GM18858 (cell line): ENCODE results near the gene SOX13.

ENCODE experiments used
- ATAC-seq: cut with Tn5 transposase; IDR thresholded peaks from one replicate; pipeline ENCODE4 v1.9.1; 2021; ENCODE audit not compliant: unreplicated experiment

The SOX13 gene

DNA sequence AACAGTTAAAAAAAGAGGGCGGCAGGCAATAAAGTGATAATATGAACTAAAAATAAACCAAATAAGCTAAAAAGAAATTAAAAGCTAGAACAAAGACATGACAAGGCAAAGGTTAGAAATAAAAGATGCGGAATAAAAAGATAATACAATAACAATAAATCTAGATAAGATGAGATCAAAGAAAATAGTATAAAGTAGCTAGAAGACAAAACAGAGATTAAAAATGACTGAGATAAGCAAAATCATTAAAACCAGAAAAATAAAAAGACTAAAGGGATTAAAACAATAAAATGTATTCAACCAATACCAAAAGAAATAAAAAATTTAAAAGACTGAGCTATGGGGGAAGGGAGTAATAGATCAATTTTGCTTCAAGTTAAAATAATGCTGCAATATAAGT lies 10.8 kb upstream of the SOX13 start:
- no peak for ATAC-seq

DNA sequence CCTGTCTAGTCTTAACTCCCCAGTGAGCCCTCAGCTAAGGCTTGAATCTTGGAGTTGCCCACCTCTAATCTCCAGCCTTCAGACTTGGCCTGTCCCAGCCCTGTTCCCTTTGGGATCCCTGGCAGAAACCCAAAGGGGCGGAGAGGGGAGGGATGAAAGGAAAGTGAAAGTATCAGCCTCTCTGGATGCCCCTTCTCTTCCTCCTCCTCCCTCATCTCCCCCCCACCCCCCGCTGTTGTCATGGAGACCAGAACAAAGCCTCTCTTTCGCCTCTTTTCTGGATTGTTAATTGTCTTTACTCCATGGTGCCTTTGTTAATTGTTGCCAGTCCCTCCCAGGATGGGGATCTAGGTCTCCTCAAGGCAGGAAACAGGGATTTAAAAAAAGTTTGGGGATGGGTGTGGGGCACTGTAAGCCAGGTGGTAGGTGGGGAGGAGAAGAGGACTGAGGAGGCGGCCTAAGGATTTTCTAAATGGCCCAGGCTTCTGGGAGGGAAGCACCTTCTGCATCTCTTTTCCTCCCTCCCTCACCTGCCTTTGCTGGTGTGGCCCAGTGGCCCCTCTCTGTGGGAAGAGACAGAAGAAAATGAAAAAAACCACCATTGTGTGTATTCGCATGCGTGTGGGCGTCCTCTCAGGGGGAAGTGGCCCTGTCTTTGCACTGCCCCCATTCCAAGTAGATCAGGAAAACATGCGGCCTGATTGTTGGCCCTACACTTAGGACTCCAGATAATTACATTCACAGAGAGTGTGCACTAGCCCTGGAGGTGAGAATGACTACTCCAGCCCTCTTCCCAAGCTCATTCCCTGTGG lies 7.5 kb upstream of the SOX13 start:
- no peak for ATAC-seq

DNA sequence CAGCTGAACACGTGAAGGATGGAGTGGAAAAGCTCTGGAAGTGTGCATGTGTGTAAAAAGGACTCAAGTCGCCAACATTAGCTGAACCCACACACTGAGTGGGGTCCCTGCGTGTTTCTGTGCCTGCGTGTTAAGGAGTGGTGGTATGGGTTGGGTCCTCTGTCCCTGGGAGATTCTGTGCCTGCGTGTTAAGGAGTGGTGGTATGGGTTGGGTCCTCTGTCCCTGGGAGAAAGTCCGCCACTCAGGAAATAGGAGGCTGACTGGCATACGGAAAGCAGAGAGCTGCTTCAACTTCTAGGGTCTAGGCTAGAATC lies 7.0 kb upstream of the SOX13 start:
- ATAC-seq: no peak

DNA sequence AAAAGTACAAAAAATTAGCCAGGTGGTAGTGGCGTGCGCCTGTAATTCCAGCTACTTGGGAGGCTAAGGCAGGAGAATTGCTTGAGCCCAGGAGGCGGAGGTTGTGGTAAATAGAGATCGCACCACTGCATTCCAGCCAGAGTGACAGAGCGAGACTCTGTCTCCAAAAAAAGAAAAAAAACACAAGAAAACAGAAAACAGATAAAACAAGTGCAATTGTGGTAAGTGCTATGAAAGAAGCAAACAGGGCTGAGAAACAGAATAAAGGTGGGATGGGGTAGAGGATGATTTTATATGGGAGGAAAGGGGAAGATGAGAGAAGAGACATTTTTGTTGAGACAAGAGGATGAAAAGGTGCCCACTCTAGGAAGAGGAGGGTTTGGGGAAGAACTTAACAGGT lies 5.0 kb upstream of the SOX13 start:
- ATAC-seq: no peak

DNA sequence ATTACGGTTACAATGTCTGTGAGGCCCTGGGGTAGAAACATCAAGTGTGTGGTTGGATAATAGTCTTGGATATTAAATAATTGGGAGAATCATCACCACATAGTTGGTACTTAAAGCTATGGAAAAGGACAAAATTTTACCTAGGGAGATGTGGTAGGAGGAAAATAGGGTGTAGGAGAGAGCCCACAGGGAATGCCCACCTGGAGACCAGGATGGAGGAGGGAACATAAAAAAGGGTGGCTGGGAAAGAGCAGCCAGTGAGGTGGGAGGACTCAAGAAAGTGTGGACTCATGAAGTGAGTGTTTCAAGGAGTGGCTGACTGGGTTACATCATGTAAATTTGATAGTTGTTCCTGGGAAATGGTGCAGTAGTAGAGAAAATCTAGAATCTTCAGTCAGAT lies 3.0 kb upstream of the SOX13 start:
- no peak for ATAC-seq

DNA sequence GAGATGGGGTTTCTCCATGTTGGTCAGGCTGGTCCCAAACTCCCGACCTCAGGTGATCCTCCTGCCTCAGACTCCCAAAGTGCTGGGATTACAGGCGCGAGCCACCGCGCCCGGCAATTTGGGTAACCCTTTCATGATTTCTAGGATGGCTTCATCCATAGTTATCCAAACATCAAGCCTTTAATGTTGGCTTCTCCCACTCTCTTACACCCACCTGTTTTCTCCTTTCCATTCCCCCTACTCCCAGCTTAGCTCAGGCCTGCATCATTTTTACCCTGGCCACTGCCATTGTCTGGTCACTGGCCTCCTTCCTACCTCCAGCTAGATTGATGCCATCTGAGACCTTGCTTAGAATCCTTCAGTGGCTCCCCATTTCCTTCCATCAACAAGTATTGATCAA lies 2.0 kb upstream of the SOX13 start:
- no peak for ATAC-seq

DNA sequence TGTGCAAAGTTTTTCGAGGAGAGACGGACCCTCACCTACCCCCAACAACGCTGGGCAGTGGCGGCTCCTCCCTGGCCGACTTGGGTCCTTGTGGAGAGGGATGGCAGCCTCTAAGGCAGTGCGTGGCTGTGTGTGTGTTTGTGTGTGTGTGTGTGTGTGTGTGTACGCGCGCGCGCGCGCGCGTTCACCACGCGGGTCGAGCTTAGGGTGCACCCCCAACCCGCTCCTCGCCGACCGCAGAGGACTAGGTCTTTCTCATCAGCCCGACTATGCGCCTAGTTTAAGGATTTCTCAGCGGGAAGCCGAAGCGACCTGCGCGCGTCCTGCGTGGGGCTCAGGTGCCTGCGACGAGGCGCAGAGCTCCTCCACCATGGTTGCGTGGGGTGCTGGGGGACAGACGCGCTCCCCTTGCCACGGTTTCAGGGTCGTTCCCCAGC lies 940 bp downstream of the SOX13 start:
- ATAC-seq: no peak

DNA sequence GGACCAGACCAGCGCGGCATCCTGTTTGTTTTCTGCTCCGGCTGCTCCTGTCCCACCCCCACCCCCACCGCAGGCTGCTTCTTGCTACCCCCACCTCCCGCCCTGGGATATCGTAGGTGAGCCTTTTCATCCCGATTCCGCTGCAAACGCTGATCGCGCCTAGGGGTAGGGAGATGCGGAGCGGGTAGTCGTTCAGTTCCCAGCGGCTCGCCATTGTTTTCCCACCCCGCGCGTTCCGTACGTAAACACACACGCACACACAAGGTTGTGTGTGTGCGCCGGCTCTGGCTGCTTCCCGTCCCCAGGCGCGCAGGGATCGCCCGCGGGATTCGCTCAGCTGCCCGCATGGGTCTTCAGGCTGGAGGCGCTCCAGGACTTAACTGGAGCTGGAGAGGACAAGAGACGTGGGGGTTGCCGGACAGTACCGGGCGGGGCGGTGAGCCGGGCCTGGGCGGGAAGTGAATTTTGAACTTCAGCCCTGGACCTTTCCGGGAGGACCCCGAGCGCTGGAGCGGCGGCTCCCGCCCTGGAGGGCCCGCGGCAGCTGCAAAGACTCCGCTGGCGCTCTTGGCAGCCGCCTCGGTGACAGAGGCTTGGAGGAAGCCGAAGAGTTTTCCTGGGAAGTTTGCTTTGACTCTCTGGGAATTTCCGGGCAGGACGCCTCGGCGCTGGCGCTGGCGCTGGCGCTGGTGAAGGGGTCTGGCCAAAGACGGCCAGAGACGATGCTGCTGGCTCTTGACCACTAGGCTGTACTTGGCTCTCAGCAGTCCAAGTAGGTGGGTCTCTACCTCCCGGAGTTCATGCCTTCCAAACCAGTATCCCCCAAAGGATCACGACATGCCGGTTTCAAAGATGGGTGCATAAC lies 1.6 kb downstream of the SOX13 start:
- ATAC-seq: no peak

DNA sequence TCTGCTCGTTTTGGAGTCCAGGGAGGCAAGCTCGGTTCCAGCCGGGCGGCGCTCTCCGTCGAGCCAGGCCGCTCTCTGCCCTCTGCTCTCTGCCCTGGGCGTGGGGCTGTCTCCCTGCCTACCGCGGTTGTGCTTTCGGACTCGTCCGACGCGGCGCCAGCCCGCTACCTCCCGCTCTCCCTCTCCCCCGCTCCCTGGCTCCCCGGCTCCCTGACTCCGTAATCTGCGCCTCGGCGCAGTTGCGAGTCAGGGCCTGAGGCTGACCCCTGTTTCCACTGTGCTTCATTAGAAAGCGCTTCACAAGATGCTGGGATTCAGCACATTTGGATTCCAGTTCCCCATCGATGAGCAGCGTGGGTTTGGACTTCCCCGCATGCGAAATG lies 2.2 kb downstream of the SOX13 start:
- no peak for ATAC-seq

DNA sequence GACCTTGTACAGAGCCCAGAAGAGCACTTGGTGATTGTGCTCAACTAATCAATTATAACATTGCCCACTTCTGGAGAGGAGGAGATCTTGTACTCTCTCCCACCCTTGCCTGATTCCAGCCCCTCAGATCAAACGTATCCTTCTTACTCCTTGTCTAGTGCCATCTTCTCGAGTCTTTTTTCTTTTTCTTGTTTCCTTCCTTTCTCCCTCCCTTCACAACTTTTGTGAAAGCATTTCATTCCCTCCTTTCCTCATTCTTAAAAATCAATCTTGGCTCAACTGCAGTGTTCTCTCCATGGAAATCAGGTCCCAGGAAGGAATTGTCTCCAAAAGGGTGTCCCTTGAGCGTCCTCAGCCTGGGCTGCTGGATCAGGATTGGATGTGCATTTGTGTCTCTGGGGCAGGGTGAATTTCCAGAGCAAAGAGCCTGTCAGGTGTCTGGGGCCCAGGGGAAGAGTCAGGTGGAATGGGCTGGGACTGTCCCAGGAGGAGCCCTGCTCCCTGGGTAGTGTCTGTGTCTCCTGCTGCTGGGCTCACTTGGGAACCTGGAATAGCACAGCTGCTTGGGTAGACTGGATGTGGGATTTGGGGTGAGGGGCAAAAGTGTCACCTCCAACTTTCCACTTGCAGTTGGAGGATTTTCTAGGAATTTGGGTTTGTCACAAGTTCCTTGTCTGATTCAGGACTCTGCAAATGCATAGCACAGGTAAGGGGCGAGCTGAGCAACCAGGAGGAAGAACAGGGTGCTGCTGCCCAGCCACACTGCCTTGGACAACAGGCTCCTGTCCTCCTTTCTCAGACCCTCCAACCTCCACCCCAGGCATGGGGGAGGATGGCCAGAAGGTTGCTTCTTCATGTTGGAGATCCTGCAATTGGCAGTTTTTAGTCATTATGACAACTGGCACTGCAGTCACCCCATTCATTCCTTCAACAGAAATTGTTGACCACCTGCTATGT lies 3.3 kb downstream of the SOX13 start:
- no peak for ATAC-seq

DNA sequence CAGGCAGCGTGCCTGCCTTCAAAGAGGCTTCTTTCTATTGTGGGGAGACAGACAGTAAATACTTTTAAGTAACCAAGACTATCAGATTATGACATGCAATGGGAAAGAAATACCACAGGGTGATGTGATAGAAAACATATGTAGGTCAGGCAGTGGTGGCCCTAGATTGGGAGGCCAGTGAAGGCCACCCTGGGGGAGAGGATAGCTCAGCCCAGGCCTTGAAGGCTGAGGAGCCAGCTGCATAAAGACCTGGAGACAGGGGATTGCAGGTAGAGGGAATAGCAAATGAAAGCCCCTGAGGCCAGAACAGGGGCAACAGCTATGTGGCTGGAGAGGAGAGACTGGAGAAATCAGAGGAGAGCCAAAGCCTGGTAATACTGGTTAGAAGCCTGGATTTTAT lies 4.0 kb downstream of the SOX13 start:
- ATAC-seq: no peak

DNA sequence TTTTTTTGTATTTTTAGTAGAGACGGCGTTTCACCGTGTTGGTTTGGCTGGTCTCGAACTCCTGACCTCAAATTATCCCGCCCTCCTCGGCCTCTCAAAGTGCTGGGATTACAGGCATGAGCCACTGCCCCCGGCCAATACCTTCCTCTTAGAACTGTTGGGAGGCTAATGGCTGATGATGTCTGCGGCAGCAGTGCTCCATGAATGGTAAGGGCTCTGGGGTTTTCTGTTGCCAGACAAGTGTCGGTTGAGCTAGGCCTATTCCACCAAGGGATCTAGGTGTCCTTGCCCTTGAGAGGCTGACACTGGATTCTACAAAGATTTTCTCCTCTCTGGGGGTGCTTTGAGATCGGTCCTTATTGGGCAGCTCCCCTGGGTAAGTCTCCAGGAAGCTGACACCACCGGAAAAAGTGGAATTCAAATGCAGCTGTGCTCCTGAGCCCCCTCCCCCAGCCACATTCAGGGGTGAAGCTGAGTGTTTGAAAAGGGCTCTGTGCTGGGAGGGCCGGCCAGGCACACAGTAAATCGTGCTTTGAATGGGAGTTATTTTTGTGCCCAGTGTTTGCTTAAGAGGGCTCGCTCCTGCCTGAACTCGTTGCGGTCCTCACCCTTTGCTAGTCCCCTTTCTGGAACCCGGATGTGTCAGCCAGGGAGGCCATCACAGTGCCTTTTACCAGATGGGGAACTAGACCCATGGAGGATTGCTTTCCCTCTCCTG lies 5.2 kb downstream of the SOX13 start:
- no peak for ATAC-seq

DNA sequence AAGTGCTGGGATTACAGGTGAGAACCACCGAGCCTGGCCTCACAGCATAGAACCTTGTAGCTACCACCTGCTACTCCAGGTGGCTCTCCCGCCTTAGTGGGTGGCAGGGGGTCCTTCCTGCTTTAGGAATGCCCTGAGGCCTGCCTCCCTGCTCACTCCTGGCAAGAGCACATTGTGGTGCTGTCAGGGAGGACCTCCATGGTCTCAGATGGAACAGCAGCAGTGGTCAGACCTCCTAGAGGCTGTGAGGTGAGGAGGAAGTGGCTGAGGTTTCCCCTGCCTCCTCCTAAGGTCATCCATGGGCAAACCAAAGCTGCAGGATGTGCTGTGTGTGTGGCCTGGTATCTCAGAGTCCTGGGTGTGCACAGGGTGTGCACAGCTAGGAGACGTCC lies 6.7 kb downstream of the SOX13 start:
- ATAC-seq: no peak

DNA sequence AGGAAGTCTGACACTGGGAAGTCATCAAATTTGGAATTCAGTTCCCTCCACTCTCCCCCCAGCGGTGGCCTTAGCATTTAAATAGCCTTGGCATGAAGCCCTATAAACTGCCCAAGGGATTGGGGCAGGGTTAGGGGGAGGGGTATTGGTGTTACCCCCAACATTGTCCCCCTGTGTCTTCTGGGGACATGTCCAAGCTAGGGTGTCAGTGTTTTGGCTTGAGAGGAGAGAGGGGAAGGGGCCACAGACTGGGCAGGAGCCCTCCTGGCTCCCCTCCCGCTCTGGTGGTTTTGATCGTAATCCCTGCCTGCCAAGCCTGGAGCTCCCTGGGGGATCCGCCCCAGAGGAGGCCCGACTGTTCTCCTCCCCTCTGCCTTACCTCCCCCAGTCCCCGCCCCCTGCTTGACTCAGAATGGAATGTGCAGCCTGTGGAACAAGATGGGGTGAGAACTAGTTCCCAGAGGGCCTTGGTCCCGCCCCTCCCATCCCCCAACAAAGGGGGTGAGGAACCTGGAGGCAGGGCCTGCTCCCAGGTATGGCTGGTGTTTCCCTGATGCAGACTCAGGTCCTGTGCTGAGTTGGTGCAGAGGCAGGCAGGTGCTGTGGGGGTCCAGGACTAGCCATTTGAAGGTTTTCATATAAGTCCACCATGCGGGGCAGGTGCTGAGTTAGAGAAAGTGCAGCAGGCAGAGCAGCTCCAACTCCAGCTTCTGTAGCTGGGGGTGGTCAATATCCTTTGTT lies 7.4 kb downstream of the SOX13 start:
- ATAC-seq: no peak

DNA sequence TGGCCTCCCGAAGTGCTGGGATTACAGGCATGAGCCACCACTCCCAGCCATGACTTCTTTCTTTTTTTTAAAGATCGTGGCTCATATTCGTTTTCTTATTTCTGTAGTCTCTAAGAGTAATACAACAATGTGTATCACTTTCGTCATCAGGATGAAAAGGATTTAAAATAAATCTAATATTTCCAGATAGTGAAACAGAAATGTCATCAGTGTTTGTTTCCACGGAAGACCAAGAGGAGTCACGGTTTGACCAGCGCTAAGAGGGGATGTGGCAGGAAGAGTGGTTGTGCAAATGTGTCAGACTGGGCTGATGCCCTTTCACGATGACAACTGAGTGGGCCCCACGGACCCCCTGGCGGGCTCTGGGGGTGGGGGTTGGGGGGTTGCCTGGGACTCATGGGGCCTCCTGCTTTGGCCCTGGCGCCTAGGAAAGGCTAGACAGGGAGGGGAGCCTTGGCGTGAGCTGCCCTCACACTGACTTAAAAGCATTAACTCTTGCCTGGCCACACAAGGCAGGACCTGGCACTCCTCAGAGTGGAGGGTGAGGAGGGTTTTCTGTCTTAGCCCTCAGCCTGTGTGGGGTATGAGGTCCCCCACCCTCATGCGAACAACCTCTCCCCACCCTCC lies 8.4 kb downstream of the SOX13 start:
- no peak for ATAC-seq

DNA sequence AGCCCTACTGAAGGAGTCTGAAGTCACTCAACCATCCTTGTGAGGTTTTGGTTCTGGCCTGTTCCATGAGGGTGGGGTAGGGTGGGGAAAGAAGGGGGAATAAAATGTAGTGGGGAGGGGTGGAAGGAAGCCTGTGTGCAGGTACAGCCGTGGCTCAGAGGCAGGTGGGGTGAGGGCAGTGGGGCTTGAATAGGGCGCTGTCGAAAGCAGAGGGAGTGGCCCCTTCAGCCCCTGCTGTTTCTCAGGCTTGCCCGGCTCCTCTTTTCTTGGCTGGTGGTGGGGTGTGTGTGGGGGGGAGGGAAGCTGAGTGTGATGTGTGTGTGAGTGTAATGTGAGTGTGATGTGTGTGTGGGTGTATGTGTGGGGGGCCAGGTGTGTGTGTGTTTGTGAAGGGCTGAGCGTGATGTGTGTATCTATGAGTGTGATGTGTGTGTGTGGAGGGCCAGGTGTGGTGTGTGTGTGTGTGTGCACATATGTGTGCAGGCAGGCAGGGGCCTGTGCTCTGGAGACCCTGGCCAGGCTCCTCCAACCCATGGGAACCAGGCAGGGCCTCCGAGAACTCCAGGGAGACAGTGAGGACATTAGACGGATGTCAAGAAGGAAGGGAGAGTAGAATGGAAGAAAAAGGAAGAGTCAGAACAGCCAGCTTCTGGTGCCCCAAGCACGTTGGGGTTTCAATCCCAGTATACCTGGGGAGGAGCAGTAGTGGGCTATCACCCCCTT lies 9.0 kb downstream of the SOX13 start:
- ATAC-seq: no peak

DNA sequence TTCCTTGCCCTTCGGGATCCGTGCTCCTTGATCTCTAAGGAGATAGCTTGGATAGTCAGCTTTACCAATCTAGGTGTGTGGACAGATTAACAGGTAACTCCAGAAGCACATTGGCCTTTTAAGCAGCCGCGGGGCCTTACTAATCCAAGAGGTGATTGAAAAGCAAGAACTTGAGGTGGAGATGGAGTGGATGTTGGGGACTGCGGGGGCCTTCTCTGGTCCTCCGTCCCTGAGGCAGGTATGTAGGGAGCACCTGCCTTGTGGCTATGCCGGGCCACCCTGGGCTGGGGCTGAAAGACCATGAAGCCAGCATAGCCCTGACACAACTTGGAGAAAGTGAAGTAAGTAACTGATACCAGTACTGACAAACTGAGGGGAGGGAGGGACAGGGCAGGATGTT lies 10.6 kb downstream of the SOX13 start:
- ATAC-seq: no peak

DNA sequence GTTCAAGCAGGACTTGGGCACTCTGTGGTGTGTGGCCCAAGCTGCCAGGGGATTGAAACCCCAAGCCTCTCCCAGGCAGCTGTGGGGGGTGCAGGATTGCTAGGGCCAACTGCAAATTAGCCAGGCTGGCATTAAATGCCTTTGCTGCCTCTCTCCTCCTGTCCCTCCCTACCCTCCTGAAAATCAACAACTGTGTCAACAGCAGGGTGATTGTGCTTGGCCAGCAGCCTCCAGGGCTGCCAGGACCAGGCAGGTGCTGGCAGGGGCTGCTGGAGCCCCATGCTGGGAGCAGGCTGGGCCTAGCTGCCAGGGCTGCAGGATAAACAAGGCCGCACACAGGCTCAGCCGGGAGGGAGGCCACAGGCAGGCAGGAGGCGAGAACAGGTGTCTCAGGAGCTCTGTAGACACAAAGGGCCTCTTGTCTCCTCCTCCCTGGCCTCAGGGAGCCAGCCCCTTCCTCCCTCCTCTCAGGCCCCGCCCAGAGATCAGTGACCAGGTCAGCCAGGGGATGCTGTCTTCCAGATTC lies 11.4 kb downstream of the SOX13 start:
- ATAC-seq: no peak

DNA sequence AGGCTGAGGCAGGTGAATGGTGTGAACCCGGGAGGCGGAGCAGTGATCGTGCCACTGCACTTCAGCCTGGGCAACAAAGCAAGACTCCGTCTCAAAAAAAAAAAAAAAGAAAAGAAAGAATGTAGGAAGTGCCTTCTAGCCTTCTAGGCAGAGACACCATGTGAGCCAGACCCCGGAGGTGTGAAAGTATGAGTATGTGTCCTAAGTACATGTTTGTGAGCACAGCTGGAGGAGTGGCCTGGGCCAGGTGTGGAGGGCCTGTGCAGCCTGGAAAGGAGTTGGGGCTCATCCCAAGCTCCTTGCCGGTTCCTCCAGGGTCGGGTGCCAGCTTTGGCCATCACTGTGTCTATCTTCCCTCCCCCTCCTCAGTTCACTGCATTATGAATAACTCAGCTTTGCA lies 13.0 kb downstream of the SOX13 start:
- no peak for ATAC-seq
